HG03442 (cell line): Measurements from ENCODE around the gene DDX56.

ENCODE experiments used
- ATAC-seq: cut with Tn5 transposase; IDR thresholded peaks from one replicate; pipeline ENCODE4 v1.9.1; 2021; ENCODE audit warnings: mild to moderate bottlenecking, moderate library complexity; ENCODE audit not compliant: unreplicated experiment

Gene DDX56

GRCh38 chr7:44538093-44538797 is 35.5 kb downstream of the DDX56 start:
- no peak for ATAC-seq

- no peak for ATAC-seq
Observed at GRCh38 chr7:44537442-44537841, 36.3 kb downstream of the DDX56 start.

- ATAC-seq: no peak
Observed at GRCh38 chr7:44536090-44536489, 37.6 kb downstream of the DDX56 start.

DNA sequence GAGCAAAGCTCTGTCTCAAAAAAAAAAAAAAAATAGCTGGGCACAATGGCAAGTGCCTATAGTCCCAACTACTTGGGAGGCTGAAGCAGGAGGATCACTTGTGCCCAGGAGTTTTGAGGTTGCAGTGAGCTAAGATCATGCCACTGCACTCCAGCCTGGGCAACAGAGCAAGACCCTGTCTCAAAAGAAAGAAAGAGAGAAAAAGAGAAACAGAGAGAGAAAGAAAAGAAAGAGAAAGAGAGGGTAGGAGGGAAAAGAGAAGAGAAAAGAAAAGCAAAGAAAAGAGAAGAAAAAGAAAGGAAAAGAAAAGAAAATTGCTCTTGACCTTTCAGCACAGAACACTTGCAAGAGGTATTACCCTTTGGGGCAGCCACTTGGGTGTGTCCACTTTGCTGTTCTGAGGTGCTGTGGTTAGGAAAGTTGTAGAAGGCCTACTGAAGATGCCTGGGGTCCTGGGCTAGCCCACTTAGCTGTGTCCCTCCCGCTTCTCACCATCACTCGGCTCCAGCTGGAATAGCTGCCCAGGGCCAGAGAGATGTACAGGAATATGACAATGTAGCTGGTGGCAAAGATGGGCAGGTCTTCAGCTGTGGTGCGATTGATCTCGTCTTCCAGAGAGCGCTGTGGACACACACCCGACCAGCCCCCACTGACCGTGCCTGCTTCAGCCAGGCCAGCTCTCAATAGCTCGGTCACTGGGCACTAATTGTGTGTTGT is 38.2 kb downstream of the DDX56 start:
- no peak for ATAC-seq

GRCh38 chr7:44534501-44534900 is 39.2 kb downstream of the DDX56 start:
- peak; percentile 53 for ATAC-seq

DNA sequence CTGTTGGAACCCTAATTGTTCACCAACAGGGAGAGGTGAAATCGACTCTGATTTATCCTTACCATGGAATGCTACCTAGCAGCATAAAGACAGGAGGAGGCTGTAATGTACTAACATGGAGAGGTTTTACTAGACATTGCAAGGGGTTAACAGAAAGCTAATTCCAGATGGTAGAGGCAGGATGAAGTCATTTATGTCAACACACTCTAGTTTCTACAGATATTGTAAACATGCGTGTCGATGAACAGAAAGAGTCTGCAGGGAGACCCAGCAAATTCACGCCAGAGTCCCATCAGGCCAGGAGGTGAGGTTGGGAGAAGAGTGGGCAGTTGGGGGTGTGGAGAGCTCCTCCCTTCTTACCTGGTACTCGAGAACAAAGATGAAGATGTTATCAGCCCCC is 39.6 kb downstream of the DDX56 start:
- ATAC-seq: no peak

DNA sequence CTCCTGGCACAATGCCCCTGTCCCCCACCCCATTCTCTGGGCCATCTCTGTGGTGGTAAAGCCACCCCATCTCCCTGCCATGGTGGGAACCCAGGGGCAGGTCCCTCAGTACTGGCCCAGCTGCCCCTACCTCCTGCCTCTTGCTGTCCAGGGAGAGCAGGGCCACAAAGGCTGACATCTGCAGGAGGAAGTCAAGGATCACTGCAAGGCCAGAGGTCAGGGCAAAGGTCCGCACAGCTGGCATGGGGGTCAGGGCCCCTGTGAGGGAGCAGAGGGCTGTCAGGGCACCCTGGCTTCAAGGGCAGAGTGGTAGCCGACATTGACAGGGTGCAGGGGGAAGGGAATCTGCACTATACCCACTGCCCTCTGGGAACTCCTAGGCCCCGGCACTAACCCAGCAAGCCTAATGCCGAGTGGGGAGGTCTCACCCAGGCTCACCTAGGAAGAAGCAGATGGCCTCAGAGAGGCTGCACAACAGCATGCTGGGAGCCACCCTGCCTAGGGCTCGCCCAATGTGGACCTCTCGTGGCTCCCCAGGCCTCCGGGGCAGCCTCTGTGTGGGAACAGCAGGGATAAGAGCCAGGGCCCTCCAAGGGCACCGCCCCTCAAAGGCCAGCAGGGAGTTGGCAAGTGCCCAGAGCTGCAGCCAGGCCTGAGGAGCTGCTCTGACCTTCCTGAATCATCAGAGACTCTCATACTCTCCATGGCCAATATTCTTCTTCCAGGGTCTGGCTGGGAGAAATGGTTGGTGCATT is 40.2 kb downstream of the DDX56 start:
- ATAC-seq: no peak

- no peak for ATAC-seq
Observed at GRCh38 chr7:44531421-44532380, 42.0 kb downstream of the DDX56 start.

DNA sequence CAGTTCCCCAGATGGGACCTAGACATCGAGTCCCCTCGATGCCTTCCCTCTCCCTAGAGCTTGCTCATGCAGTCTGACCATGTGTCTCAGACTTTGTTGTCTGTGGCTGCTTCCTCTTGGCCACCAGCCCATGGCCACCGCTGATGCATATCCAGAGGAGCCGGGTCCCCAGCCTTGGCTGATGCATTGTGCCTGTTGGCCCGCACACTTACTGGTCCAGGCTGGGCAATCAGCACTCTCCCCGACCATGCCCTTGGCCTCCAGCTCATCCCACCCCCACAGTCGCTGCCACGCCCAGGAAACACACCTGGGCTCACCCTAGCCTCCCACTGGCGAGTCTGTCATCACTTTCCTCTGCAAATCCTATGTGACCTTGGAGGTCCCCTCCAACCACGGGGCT is 42.7 kb downstream of the DDX56 start:
- ATAC-seq: no peak

GRCh38 chr7:44524811-44525388 is 48.8 kb downstream of the DDX56 start:
- no peak for ATAC-seq

- no peak for ATAC-seq
Observed at GRCh38 chr7:44522315-44522714, 51.4 kb downstream of the DDX56 start.

DNA sequence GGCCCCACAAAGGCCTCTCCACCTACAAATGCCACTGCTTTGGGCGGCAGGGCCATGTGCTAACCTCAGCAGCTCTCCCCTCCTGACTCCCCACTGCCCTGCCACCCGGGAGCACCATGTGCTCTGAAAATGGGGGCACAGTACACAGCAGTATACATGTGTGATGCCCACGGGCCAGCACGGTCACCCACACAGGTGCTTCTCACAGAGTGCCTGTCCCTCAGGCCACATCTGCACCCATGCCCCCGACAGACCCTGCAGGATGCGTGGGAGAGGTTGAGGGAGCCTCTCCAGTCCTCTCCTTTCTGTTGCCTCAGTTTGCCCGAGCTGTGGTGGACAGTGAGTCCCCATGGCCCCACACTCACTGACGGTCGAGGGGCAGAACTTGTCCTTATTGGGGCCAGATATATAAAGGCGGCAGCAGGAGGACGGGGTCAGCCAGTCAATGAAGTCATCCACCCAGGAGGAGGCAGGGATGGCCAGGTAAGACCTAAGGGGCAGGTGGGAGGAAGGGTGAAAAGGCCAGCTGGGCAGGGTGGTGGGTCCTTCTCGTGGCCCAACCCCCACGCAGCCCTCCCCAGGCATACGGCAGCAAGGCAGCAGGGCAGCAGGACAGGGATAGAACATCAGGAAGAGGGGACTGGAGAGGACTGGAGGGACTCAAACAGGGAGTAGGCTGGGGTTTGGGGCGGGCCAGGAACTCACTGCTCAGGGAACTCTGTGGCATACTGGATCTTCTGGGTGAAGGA is 52.2 kb downstream of the DDX56 start:
- ATAC-seq: no peak

GRCh38 chr7:44520574-44520973 is 53.1 kb downstream of the DDX56 start:
- ATAC-seq: no peak

DNA sequence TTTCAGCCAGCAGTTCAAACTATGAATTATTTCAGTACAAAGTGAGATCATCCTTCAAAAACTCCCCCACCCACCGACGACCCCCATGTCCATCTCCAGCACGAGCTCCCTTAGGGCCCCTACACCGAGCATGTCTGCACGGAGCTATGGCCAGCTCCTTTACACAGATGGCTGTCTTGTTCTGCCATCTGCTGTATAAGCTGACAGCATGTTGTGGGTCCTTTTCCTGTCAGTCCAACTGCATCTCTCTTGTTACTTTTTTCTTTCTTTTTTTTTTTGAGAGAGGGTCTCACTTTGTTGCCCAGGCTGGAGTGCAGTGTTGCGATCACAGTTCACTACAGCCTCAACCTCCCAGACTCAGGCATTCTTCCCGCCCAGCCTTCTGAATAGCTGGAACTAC is 54.2 kb downstream of the DDX56 start:
- ATAC-seq: no peak

GRCh38 chr7:44518761-44519160 is 54.9 kb downstream of the DDX56 start:
- no peak for ATAC-seq

- ATAC-seq: no peak
Observed at GRCh38 chr7:44517175-44517574, 56.5 kb downstream of the DDX56 start.
